Activated naive CD4-positive, alpha-beta T cell treated with anti-CD3 and anti-CD28 coated beads, Interleukin-2, amount 10 ng/mL, durations not matched to agents 5 hours and 36 hours (primary cell): ENCODE measurements around the gene ZKSCAN7. TPM values are rescaled to one million over a fixed set of nuclear protein-coding genes. Genes with fewer than 3 reads are reported as not detected.

Experiments used
- total RNA-seq, 2 experiments: library from RNA; stranded (reverse); gene quantifications; one replicate each; pipeline ENCODE4 v1.2.3, GENCODE V29; 2021

Gene ZKSCAN7
- 1 to 10 TPM in 1 of 2 experiments, under 1 TPM in 1; 0.77 to 1.3 TPM for total RNA-seq

DNA sequence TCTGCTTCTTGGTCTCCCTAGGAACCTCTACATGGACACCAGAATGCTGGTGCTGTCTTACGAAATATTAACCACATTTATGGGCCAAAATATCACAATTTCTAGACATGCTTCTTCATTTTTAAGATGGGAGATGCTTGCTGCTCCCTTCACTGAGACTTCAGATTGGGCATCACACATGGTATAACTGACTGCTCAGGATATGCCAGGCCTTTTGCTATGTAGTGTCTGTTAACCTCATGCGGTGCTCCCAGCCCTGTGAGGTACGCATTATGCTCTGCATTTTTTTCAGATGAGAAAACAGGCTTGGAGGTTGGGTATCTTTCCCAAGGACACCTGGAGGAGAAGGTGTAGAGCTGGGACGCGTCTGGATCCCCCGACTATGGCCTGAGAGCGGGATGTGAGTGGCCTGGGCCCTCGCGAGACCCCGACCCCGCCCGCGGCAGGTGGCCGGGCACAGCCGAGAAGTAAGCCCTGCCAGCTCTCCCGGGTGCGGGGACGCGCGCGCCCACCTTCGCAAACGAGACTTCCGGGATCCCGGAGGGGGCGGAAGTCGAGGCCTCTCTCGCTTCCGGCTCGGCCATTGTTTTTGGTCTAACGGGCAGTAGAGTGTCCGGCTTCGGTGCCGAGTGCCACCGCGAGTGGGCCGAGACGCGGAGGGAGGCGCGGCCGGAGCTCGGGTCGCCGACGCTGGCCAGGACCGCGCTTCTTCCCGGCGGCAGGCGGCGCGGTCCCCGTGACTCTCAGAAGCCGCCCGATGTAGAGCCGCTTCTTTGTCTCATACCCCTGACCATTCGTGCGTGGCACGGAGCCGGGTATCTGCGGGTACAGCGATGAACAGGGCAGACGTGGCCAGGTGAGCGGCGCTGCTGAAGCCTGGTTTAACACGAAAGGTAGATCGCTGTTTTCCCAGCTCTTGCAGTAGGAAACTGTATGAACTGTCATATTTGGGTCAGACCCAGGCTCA lies at the start of gene ZKSCAN7:
ZKSCAN7 (plus strand) TSS at position 568 of the 967 bp plus-strand sequence. CDS start 1,855 bp downstream, outside the sequence.

DNA sequence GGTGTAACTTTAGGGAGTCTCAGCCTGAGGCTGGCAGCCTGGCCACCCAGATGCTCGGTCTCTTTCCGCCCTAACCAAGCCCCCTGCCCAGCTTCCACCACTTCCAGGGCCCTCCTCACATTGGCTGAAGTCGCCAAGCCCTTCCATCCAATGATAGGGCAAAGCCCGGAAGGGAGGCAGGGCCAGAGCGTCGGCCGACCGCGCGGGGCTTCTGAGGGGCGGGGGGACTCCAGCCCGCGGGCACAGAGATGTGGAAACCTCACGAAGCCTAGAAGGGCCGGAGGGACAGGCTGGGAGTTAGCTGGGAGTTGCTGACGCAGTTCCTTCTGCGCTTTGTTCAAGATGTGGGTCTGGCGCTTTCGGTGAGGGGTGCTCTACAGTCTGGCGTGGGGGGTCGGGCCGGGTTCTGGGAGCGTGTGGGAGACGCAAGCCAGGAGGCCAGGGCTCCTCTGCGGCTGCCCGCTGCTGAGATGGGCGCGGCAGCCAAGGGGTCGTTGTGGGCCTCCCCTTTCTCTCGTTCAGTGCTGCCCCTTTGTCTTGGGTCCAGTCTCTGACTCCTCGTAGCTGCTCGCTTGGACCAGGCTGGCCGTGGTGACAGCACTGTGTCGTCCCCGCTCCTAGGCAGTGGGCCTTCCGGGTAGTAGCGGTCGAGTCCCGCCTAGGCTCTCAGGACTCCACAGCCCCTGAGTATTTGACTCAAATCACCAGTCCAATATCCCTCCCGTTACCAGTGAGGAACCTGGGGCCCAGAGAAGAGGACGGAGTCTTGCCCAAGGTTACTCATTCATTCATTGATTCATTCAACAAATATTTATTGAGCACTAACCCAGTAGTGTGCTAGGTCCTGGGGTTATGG lies 29.9 kb downstream of the ZKSCAN7 start, which contains the start of gene ZNF660:
ZNF660 (plus strand) TSS at position 319 of the 856 bp plus-strand sequence. CDS start 9,230 bp downstream, outside the sequence.

Other genes starting within 250 kb of the ZKSCAN7 start
- 10 to 100 TPM; 19.8 to 20.2 TPM for gene TCAIM, start 216.4 kb upstream of the ZKSCAN7 start, total RNA-seq
- 10 to 100 TPM; 21.7 to 24.4 TPM for gene ZNF445, start 77.5 kb upstream of the ZKSCAN7 start, total RNA-seq
- not detected for gene ZNF660, start 29.8 kb downstream of the ZKSCAN7 start, total RNA-seq
- 10 to 100 TPM; 14.4 to 14.6 TPM for gene ZNF197, start 69.8 kb downstream of the ZKSCAN7 start, total RNA-seq
- 1 to 10 TPM; 1.5 to 1.7 TPM for gene ZNF35, start 93.5 kb downstream of the ZKSCAN7 start, total RNA-seq
- gene ZNF502, start 157.5 kb downstream of the ZKSCAN7 start, total RNA-seq, result 1 to 10 TPM; 1.1 to 1.3 TPM
- 1 to 10 TPM; 2.0 to 2.5 TPM for gene ZNF501, start 174.4 kb downstream of the ZKSCAN7 start, total RNA-seq
- 10 to 100 TPM; 43.7 to 55.7 TPM for gene KIAA1143, start 206.4 kb downstream of the ZKSCAN7 start, total RNA-seq
- gene KIF15, start 206.6 kb downstream of the ZKSCAN7 start, total RNA-seq, result 10 to 100 TPM; 45.9 to 46.1 TPM